Heart left ventricle (tissue), 16 donors: ENCODE results near the gene TEX264. TPM values are rescaled to one million over a fixed set of nuclear protein-coding genes. Genes with fewer than 3 reads are reported as not detected.

Source experiments
- ATAC-seq, 4 donors: fragments of 200-7000 bp; cut with Tn5 transposase; one replicate each; pipeline ENCODE4 v1.9.1; 2020 to 2022; ENCODE audit warnings: moderate library complexity in 4 of 4, mild to moderate bottlenecking in 3 of 4, moderate number of reproducible peaks in 1 of 4
- DNase-seq, 5 donors: peaks; one replicate each; pipeline ENCODE4 v3.0.0-alpha.2; 2020
- H3K27ac ChIP-seq, 12 donors: fragments of 200-600 bp; sonication (generic) in 4 of 12; one replicate each; pipeline versions ENCODE4 v1.5.0 to v1.8.0; 2016 to 2022; ENCODE audit warnings: mild to moderate bottlenecking in 2 of 12
- H3K27me3 ChIP-seq, 9 donors: fragments of 200-600 bp; sonication (generic) in 2 of 9; one replicate each; pipeline versions ENCODE4 v1.5.1 to v1.8.0; 2016 to 2022; ENCODE audit warnings: mild to moderate bottlenecking in 3 of 9
- H3K36me3 ChIP-seq, 9 donors: fragments of 200-600 bp; sonication (generic) in 2 of 9; one replicate each; pipeline versions ENCODE4 v1.5.0 to v1.8.0; 2018 to 2022; ENCODE audit warnings: mild to moderate bottlenecking in 2 of 9
- H3K4me1 ChIP-seq, 12 donors: fragments of 200-600 bp; sonication (generic) in 4 of 12; one replicate each; pipeline versions ENCODE4 v1.5.0 to v1.8.0; 2016 to 2022; ENCODE audit warnings: mild to moderate bottlenecking in 3 of 12
- H3K4me3 ChIP-seq, 12 donors: fragments of 200-600 bp; sonication (generic) in 4 of 12; one replicate each; pipeline versions ENCODE4 v1.5.0 to v1.8.0; 2017 to 2022; ENCODE audit warnings: mild to moderate bottlenecking in 9 of 12, moderate library complexity in 4 of 12
- H3K9me3 ChIP-seq, 12 donors: fragments of 200-600 bp; sonication (generic) in 4 of 12; one replicate each; pipeline versions ENCODE4 v1.5.0 to v1.8.0; 2016 to 2022; ENCODE audit warnings: mild to moderate bottlenecking in 1 of 12
- CTCF ChIP-seq, 12 donors: fragments of 200-600 bp; sonication (generic) in 4 of 12; IDR thresholded peaks; one replicate each; pipeline versions ENCODE4 v1.5.0 to v1.8.0; 2018 to 2022; ENCODE audit warnings: antibody characterized with exemption in 12 of 12, mild to moderate bottlenecking in 5 of 12
- POLR2A ChIP-seq, 2 donors: fragments of 450-650 bp; IDR thresholded peaks; one replicate each; pipeline ENCODE4 v1.6.1; 2017; ENCODE audit warnings: antibody characterized with exemption in 2 of 2, mild to moderate bottlenecking in 2 of 2, moderate library complexity in 2 of 2
- WGBS, 4 donors: extraction: QIAGEN DNeasy Blood & Tissue Kit in 2 of 4; methylation state at CpG; one replicate each; pipeline versions ENCODE4 v1.1.5 to v1.1.7; 2013 to 2018; 5-methylcytosine and 5-hydroxymethylcytosine counted together
- intact Hi-C, 10 donors: fragments of 100-400 bp; cut with DNase I; formaldehyde crosslinking; loops; one replicate each; pipeline versions ENCODE4 v1.11.1 to v1.14.2; 2022
- polyA plus RNA-seq, 2 donors: library from polyadenylated mRNA; stranded (reverse); fragments of 200-250 nt; gene quantifications; one replicate each; pipeline ENCODE4 v1.2.3, GENCODE V29; 2013
- total RNA-seq, 9 donors: library from RNA; depleted of rRNA in 2 of 9; stranded (reverse); fragments of >200 nt in 2 of 9; fragmentation: NEBNext Ultra II Directional in 3 of 9; extraction: Animal tissue kit (Norgen Biotek cat#: 25700) in 3 of 9; gene quantifications; one replicate each; pipeline versions ENCODE4 v1.1.0 to v1.2.4, GENCODE V29; 2016 to 2023
- donor health status: ischemic (EF 13 %, LVEDD 7.1; RV severe dilation, severe dysfunction).
- donor health status: healthy with polysubstance abuse.
- donor health status: DM: no; HTN: yes; CAD: no.
- donor health status: DM: no; HTN: no; CAD: no.
- donor health status: ischemic (EF 25% LVEDD 6.9; RV normal size, moderate dysfunction).
- donor health status: ischemic (EF 25% LVEDD 5.7; RV mildly dilated, moderate dysfunction).
- donor health status: healthy.
- donor health status: DM: yes; HTN: yes; CAD: no.
- donor health status: ischemic (EF 35%, LVEDD 5.7; RV mildly dilated, moderate dysfunction).
- donor health status: nonischemic (EF 11% LVEDD 7.7; RV severe dilation, severe dysfunction).
- donor health status: DM: yes; HTN: yes; CAD: no.
- donor health status: PGD.
- donor health status: ischemic (EF 29% LVEDD 5.4; RV normal size, mild dysfunction).
- donor health status: nonischemic (EF 23%, LVEDD 6.1; RV moderate dilation, normal function).

The TEX264 gene
- total and polyA plus RNA-seq, 11 donors = 29.5 to 69.0 (median 40.0) TPM

GRCh38 chr3:51719410-51720025 lies 48.5 kb downstream of the TEX264 start:
- no peak for DNase-seq
- intact Hi-C loops = loop anchor here in 8 of 10 donors (2.0 to 10.0 kb wide), 5 partner anchors 75 to 83 kb away; no protein-coding TSS in a partner anchor
- 71 to 81% (median 78%) methylated on average over 5 of the region's 5 CpGs for WGBS, 4 donors
- no peaks in the 10 kb centered on the region for H3K36me3 ChIP-seq
- H3K4me1 ChIP-seq = peaks cover 0 to 4% (median 0%) of the 10 kb centered on the region in 12 donors
- H3K4me3 ChIP-seq = no peak overlapping the region
- no peaks in the 10 kb centered on the region for H3K27me3 ChIP-seq
- no peak for TF ChIP-seq POLR2A (IDR thresholded peaks at IDR 0.05)
- TF ChIP-seq CTCF (IDR thresholded peaks at IDR 0.05) = peak in 2 of 12 donors; percentile 2
- no peak overlapping the region for H3K27ac ChIP-seq
- H3K9me3 ChIP-seq = no peaks in the 10 kb centered on the region
- no peak for ATAC-seq

GRCh38 chr3:51720292-51721061 lies 49.4 kb downstream of the TEX264 start:
- no peak overlapping the region for H3K4me3 ChIP-seq
- no peaks in the 10 kb centered on the region for H3K9me3 ChIP-seq
- WGBS, 4 donors = 87 to 88% (median 88%) methylated on average over 12 of the region's 12 CpGs
- H3K4me1 ChIP-seq = peaks cover 0 to 4% (median 0%) of the 10 kb centered on the region in 12 donors
- H3K36me3 ChIP-seq = no peaks in the 10 kb centered on the region
- no peak for DNase-seq
- no peak for TF ChIP-seq POLR2A (IDR thresholded peaks at IDR 0.05)
- TF ChIP-seq CTCF (IDR thresholded peaks at IDR 0.05) = no peak
- intact Hi-C loops = loop anchor here in 2 of 10 donors (5.0 to 10.0 kb wide), 2 partner anchors 74 to 77 kb away; no protein-coding TSS in a partner anchor
- no peak overlapping the region for H3K27ac ChIP-seq
- H3K27me3 ChIP-seq = no peaks in the 10 kb centered on the region
- peak in 1 of 4 donors; percentile 6 for ATAC-seq

- intact Hi-C loops = loop anchor here in 2 of 10 donors (5.0 to 10.0 kb wide), 2 partner anchors 74 to 76 kb away; no protein-coding TSS in a partner anchor
- ATAC-seq = no peak
- 76 to 80% (median 77%) methylated on average over 8 of the region's 8 CpGs for WGBS, 4 donors
These were observed 50.2 kb downstream of the TEX264 start for GRCh38 chr3:51721062-51721745.

GRCh38 chr3:51722362-51722761 lies 51.3 kb downstream of the TEX264 start:
- intact Hi-C loops = loop anchor here in 2 of 10 donors (5.0 to 10.0 kb wide), 2 partner anchors 72 to 75 kb away; no protein-coding TSS in a partner anchor
- TF ChIP-seq CTCF (IDR thresholded peaks at IDR 0.05) = no peak
- TF ChIP-seq POLR2A (IDR thresholded peaks at IDR 0.05) = no peak
- H3K4me1 ChIP-seq = peaks cover 0 to 4% (median 0%) of the 10 kb centered on the region in 12 donors
- H3K27ac ChIP-seq = no peak overlapping the region
- no peaks in the 10 kb centered on the region for H3K36me3 ChIP-seq
- H3K27me3 ChIP-seq = no peaks in the 10 kb centered on the region
- 69 to 74% (median 71%) methylated on average over 4 of the region's 4 CpGs for WGBS, 4 donors
- DNase-seq (no peak), ATAC-seq (no peak)
- H3K4me3 ChIP-seq = no peak overlapping the region
- no peaks in the 10 kb centered on the region for H3K9me3 ChIP-seq

More at GRCh38 chr3:51721062-51721745, 50.2 kb downstream of the TEX264 start:
- no peaks in the 10 kb centered on the region for H3K9me3 ChIP-seq
- H3K27ac ChIP-seq = no peak overlapping the region
- no peaks in the 10 kb centered on the region for H3K36me3 ChIP-seq
- no peak for DNase-seq
- H3K27me3 ChIP-seq = no peaks in the 10 kb centered on the region
- no peak for TF ChIP-seq POLR2A (IDR thresholded peaks at IDR 0.05)
- peaks cover 0 to 4% (median 0%) of the 10 kb centered on the region in 12 donors for H3K4me1 ChIP-seq
- no peak overlapping the region for H3K4me3 ChIP-seq
